ENCODE results near the gene FREM1.
"Not testable (repeated sequence)": the region's sequence is repeated elsewhere in the genome, so short reads cannot be mapped to it uniquely, and the experiment has no call there.

DNA sequence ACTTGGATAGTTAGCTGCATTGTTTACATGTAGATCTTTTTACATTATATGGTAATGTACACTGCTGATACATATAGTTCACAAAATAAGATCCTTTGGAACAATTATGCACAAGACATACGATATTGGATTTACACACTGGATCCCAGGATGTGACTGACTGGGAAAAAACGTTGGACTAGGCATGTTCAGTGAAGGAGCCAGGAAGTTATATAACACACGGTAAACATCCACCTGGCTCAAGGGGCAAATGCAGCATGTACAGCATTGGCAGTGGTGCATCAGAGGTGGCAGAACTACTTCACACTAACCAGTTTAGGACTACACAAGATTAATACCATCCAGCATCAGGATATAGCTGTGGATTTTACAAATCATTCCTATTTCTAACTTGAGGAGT, 10.6 kb upstream of the FREM1 start:
- TF ChIP-seq, protein P1, sequence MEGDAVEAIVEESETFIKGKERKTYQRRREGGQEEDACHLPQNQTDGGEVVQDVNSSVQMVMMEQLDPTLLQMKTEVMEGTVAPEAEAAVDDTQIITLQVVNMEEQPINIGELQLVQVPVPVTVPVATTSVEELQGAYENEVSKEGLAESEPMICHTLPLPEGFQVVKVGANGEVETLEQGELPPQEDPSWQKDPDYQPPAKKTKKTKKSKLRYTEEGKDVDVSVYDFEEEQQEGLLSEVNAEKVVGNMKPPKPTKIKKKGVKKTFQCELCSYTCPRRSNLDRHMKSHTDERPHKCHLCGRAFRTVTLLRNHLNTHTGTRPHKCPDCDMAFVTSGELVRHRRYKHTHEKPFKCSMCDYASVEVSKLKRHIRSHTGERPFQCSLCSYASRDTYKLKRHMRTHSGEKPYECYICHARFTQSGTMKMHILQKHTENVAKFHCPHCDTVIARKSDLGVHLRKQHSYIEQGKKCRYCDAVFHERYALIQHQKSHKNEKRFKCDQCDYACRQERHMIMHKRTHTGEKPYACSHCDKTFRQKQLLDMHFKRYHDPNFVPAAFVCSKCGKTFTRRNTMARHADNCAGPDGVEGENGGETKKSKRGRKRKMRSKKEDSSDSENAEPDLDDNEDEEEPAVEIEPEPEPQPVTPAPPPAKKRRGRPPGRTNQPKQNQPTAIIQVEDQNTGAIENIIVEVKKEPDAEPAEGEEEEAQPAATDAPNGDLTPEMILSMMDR (IDR thresholded peaks at IDR 0.05): not testable (repeated sequence)
- not testable (repeated sequence) for TF ChIP-seq POLR2A, POLR2AphosphoS5 (IDR thresholded peaks at IDR 0.05)

Measured in breast epithelium (tissue), 3 donors.